Mesothelial cell of epicardium (in vitro differentiated cells): ENCODE data around the gene PCDH17. TPM values are rescaled to one million over a fixed set of nuclear protein-coding genes. Genes with fewer than 3 reads are reported as not detected.

Experiments
- DNase-seq, 2 experiments: peaks; one replicate each; pipeline ENCODE4 v3.0.0; 2021; ENCODE audit warnings: low spot score in 2 of 2; ENCODE audit not compliant: unreplicated experiment in 2 of 2
- H3K27ac Mint-ChIP-seq: 2 replicates; pipeline ENCODE4 v1.8.0; 2021; ENCODE audit warnings: mixed read lengths
- H3K27me3 Mint-ChIP-seq: 2 replicates; pipeline ENCODE4 v1.8.0; 2021; ENCODE audit warnings: low read depth, mixed read lengths
- H3K36me3 Mint-ChIP-seq: 2 replicates; pipeline ENCODE4 v1.8.0; 2021; ENCODE audit warnings: mixed read lengths
- H3K4me1 Mint-ChIP-seq: 2 replicates; pipeline ENCODE4 v1.8.0; 2021; ENCODE audit warnings: mixed read lengths
- H3K4me3 Mint-ChIP-seq: 2 replicates; pipeline ENCODE4 v1.8.0; 2021; ENCODE audit warnings: mild to moderate bottlenecking, moderate library complexity, mixed read lengths
- H3K9me3 Mint-ChIP-seq: 2 replicates; pipeline ENCODE4 v1.8.0; 2021; ENCODE audit warnings: mixed read lengths
- CTCF ChIP-seq: fragments of 200-600 bp; sonication (generic); IDR thresholded peaks from one replicate; pipeline ENCODE4 v1.5.0; 2021; ENCODE audit warnings: antibody characterized with exemption; ENCODE audit not compliant: unreplicated experiment
- total RNA-seq: library from RNA; stranded (reverse); gene quantifications from 3 replicates; pipeline ENCODE4 v1.2.1, GENCODE V29; 2021

PCDH17 gene
- total RNA-seq, 1 donor from 2014 or later: 9.3 TPM

- H3K27ac Mint-ChIP-seq: no peak overlapping the region
- DNase-seq: no peak
- no peaks in the 10 kb centered on the region for H3K9me3 Mint-ChIP-seq
- TF ChIP-seq CTCF: no peak
- no peaks in the 10 kb centered on the region for H3K27me3 Mint-ChIP-seq
- H3K4me3 Mint-ChIP-seq: no peak overlapping the region
- no peaks in the 10 kb centered on the region for H3K36me3 Mint-ChIP-seq
- peaks cover 5% of the 10 kb centered on the region for H3K4me1 Mint-ChIP-seq
Observed at GRCh38 chr13:57653229-57653989, 21.9 kb downstream of the PCDH17 start.

- no peaks in the 10 kb centered on the region for H3K27me3 Mint-ChIP-seq
- TF ChIP-seq CTCF: no peak
- H3K27ac Mint-ChIP-seq: peak overlapping the region; percentile 3
- DNase-seq: no peak
- no peaks in the 10 kb centered on the region for H3K9me3 Mint-ChIP-seq
- H3K36me3 Mint-ChIP-seq: no peaks in the 10 kb centered on the region
- H3K4me1 Mint-ChIP-seq: peaks cover 3% of the 10 kb centered on the region
- no peak overlapping the region for H3K4me3 Mint-ChIP-seq
Observed at GRCh38 chr13:57665481-57665880, 33.9 kb downstream of the PCDH17 start.

GRCh38 chr13:57666131-57666953, 34.8 kb downstream of the PCDH17 start:
- Mint-ChIP-seq H3K36me3 (no peaks in the 10 kb centered on the region), H3K4me3 (no peak overlapping the region), H3K27ac (no peak overlapping the region), H3K9me3 (no peaks in the 10 kb centered on the region), H3K4me1 (peaks cover 3% of the 10 kb centered on the region), H3K27me3 (no peaks in the 10 kb centered on the region)
- no peak for TF ChIP-seq CTCF
- no peak for DNase-seq

- Mint-ChIP-seq H3K4me3 (no peak overlapping the region), H3K27ac (no peak overlapping the region), H3K36me3 (no peaks in the 10 kb centered on the region), H3K9me3 (no peaks in the 10 kb centered on the region), H3K27me3 (no peaks in the 10 kb centered on the region), H3K4me1 (peaks cover 7% of the 10 kb centered on the region)
- no peak for TF ChIP-seq CTCF
- no peak for DNase-seq
Observed at GRCh38 chr13:57672168-57672567, 40.6 kb downstream of the PCDH17 start.

- DNase-seq: no peak
- Mint-ChIP-seq H3K9me3 (no peaks in the 10 kb centered on the region), H3K27me3 (no peaks in the 10 kb centered on the region), H3K27ac (no peak overlapping the region), H3K4me1 (peaks cover 7% of the 10 kb centered on the region), H3K36me3 (no peaks in the 10 kb centered on the region), H3K4me3 (no peak overlapping the region)
- no peak for TF ChIP-seq CTCF
Observed at GRCh38 chr13:57673197-57673596, 41.7 kb downstream of the PCDH17 start.
